ENCODE results near the gene LRRIQ3.

The LRRIQ3 gene

GRCh38 chr1:74083128-74083527, 114.8 kb downstream of the LRRIQ3 start:
- no peak for DNase-seq
- no peaks in the 10 kb centered on the region for H3K27me3 ChIP-seq
- no peak for TF ChIP-seq CTCF (IDR thresholded peaks at IDR 0.05; ENCODE audit: low read depth, low read length)
- no peaks in the 10 kb centered on the region for H3K9me3 ChIP-seq
- H3K4me1 ChIP-seq: no peaks in the 10 kb centered on the region
- H3K4me3 ChIP-seq (ENCODE audit: low read depth, low read length): no peak overlapping the region
- H3K36me3 ChIP-seq: no peaks in the 10 kb centered on the region

- TF ChIP-seq CTCF (IDR thresholded peaks at IDR 0.05; ENCODE audit: low read depth, low read length): no peak
- H3K9me3 ChIP-seq: no peaks in the 10 kb centered on the region
- no peak for DNase-seq
- H3K27me3 ChIP-seq: no peaks in the 10 kb centered on the region
- no peaks in the 10 kb centered on the region for H3K4me1 ChIP-seq
- H3K4me3 ChIP-seq (ENCODE audit: low read depth, low read length): no peak overlapping the region
- H3K36me3 ChIP-seq: no peaks in the 10 kb centered on the region
These were observed 132.9 kb downstream of the LRRIQ3 start for GRCh38 chr1:74065081-74065480.

- no peak for DNase-seq
- Histone ChIP-seq H3K27me3 (no peaks in the 10 kb centered on the region), H3K4me1 (no peaks in the 10 kb centered on the region), H3K4me3 (ENCODE audit: low read depth, low read length) (no peak overlapping the region), H3K36me3 (no peaks in the 10 kb centered on the region), H3K9me3 (no peaks in the 10 kb centered on the region)
- TF ChIP-seq CTCF (IDR thresholded peaks at IDR 0.05; ENCODE audit: low read depth, low read length): no peak
These were observed 140.3 kb downstream of the LRRIQ3 start for GRCh38 chr1:74057719-74058118.

- no peak overlapping the region for H3K4me3 ChIP-seq (ENCODE audit: low read depth, low read length)
- DNase-seq: no peak
- no peak for TF ChIP-seq CTCF (IDR thresholded peaks at IDR 0.05; ENCODE audit: low read depth, low read length)
These were observed 144.6 kb downstream of the LRRIQ3 start for GRCh38 chr1:74053407-74053806.

GRCh38 chr1:74050386-74050785, 147.6 kb downstream of the LRRIQ3 start:
- Histone ChIP-seq H3K4me3 (ENCODE audit: low read depth, low read length) (no peak overlapping the region), H3K4me1 (no peaks in the 10 kb centered on the region), H3K27me3 (no peaks in the 10 kb centered on the region), H3K9me3 (no peaks in the 10 kb centered on the region), H3K36me3 (no peaks in the 10 kb centered on the region)
- no peak for TF ChIP-seq CTCF (IDR thresholded peaks at IDR 0.05; ENCODE audit: low read depth, low read length)
- no peak for DNase-seq

More at GRCh38 chr1:74053407-74053806, 144.6 kb downstream of the LRRIQ3 start:
- Histone ChIP-seq H3K4me1 (no peaks in the 10 kb centered on the region), H3K27me3 (no peaks in the 10 kb centered on the region), H3K9me3 (no peaks in the 10 kb centered on the region), H3K36me3 (no peaks in the 10 kb centered on the region)

GRCh38 chr1:74038042-74038441, 159.9 kb downstream of the LRRIQ3 start:
- no peak for TF ChIP-seq CTCF (IDR thresholded peaks at IDR 0.05; ENCODE audit: low read depth, low read length)
- no peaks in the 10 kb centered on the region for H3K36me3 ChIP-seq
- H3K9me3 ChIP-seq: no peaks in the 10 kb centered on the region
- DNase-seq: no peak
- H3K27me3 ChIP-seq: no peaks in the 10 kb centered on the region
- no peaks in the 10 kb centered on the region for H3K4me1 ChIP-seq
- no peak overlapping the region for H3K4me3 ChIP-seq (ENCODE audit: low read depth, low read length)
